GM21515 (cell line): ENCODE data around the gene OR1M1.

Source experiments
- ATAC-seq: cut with Tn5 transposase; IDR thresholded peaks from one replicate; pipeline ENCODE4 v1.9.1; 2021; ENCODE audit not compliant: unreplicated experiment

OR1M1 gene

DNA sequence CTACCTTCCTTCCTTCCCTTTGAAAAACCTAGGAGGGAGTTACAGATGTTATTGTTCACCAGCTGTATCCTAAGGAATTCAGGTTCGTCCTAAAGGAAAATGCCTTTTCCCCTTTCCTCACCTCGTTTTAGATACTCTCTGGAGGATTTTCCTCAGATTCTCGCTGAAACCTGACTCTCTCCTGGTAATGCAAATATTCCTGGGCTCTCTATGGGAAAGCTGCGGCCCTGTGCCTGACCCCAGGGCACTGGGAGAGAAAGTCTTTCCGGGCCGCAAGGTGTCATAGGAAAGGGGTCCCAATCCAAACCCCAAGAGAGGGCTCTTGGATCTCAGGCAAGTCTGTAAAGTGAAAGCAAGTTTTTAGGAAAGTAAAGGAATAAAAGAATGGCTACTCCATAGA is 13.1 kb upstream of the OR1M1 start:
- ATAC-seq: no peak

DNA sequence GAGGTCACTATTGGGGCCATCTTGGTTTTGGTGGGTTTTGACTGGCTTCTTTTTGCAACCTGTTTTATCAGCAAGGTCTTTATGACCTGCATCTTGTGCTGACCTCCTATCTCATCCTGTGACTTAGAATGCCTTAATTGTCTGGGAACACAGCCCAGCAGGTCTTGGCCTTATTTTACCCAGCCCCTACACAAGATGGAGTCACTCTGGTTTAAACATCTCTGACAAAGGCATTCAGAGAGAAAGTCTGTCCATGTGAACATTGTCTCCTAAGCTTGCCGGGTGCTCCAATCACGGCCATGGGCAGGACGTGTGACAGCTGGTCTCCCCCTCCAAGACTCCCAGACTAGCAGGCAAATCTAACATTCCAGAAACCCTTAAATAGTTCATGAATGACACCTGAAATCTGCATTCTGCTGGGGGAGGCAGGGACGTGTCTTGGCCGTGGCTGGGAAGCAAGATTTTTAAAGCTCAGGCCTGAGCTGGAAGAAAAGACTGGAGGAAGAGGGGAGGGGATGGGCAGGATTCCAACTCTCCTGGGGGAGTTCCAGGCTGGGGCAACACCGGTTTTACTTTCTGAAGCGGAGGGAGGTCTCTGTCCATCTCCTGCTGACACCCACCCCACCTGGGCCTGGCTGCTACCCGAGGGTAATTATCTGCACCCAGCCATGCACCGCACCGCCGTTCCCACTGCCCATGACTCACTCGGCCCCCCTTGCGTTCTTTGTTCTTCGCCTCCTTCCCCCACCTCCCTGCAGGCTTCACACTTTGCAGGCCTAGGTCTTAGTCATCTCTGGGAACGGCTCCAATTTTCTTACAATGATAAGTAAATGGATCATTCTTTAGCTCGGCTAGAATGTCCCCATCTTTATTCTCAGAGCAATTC is 11.6 kb upstream of the OR1M1 start:
- ATAC-seq: no peak

DNA sequence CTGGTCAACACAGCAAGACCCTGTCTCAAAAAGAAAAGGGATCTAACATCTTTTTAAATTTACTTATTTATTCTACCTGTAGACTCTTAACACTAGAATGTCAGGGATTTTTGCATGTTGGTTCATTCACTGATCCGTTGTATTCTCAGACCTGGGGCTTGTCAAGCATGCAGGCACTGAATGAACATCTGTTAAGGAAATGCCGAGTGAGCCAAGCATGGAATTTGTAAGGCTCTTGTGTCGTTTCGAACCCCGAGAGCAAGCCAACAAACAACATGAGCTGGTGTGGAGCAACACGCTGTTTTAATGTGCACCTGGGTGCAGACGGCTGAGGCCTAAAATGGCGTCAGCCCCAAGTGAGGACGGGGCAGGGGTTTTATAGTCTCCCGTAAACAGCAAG is 10.0 kb upstream of the OR1M1 start:
- ATAC-seq: no peak

DNA sequence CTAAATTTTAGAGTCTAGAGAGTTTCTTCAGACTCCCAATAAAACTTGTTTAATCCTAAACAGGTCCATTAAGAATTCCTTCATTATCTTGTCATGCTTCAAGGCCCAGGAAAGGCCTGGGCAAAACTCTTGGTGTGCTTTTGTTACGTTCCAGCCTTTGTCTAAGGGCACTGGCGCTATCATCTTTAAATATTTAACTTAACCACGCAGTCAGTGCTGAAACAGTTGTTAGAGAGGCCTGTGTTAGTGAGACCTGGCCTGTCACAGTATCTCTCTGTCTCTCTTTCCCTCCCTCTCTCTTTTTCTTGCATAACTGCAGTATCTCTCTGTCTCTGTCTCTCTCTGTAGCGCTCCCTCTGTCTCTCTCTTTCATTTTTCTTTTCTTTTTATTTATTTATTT is 8.2 kb upstream of the OR1M1 start:
- ATAC-seq: no peak

DNA sequence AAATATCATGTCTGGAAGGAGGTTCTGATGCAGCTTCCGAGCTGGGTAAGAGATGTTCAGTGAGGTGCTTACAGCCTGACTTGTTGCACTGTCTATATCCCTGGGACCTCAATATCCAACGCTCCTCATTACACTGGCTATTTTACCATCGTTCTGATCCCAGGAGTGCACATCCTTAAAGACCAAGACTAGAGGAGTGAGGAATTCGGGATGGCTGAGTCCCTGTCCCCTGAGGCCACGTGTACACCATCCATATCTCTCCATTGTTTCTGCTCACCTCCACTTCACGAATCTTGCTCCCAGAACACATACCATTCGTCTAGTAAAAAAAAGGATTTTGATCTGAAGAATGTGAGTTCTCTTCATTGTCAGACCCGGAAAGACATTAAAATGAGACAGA is 20.5 kb downstream of the OR1M1 start, which contains the start of gene OR7G2:
TSS of gene OR7G2 (minus strand) at position 101 of the 400 bp plus-strand sequence. CDS start 4,232 bp downstream, outside the sequence.
- no peak for ATAC-seq

DNA sequence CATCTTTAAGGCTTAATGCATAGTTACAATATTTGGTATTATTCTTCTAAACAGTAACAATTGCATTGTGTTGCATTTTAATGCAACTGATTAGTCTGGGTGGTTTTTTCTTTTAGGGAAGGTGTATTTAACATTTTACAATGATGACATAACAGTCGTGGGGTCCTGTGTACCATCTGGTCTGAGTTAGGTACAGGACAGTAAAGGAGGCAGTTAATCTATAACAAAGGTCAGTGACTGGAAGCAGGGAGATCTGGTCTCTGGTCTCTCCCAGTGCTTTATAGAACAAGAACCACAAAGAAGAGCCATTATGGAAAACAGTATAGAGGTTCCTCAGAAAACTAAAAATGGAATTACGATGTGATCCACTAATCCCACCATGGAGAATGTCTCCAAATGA is 23.1 kb downstream of the OR1M1 start:
- no peak for ATAC-seq

DNA sequence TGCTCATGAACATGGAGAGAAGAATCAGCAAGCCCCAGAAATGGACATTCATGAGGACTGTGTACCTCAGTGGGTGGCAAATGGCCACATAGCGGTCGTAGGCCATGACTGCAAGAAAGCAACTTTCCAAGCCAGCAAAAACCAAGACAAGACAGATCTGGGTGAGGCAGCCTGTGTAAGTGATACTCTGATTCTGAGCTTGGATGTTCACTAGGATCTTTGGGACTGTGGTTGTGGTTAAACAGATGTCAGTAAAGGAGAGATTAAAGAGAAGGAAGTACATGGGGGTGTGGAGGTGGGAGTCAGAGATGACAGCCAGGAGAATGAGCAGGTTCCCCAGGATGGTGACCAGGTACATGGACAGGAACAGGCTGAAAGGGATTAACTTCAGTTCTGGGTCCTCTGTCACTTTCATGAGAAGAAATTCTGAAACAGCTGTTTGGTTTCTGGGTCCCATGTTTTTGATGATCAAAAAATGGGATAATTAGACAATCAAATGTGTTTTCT is 28.5 kb downstream of the OR1M1 start, which contains the start of gene OR7G1:
TSS of gene OR7G1 (minus strand) at position 457 of the 507 bp plus-strand sequence. CDS start at position 457, 0 bp downstream.
- no peak for ATAC-seq

DNA sequence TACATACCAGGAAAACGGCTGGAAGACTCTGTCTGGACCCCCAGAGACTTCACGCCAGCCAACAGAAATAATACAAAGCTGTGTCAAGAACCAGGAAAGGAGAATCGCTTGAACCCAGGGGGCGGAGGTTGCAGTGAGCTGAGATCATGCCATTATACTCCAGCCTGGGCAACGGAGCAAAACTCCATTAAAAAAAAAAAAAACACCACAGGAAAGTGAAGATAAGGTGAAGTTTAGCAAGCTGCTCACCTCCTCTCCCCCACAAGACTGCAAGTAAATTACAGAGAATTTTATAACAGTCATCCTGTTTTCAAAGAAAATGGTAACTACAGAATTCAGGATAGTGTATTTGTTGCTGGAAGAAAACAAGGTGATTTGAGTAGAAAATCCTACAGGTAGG is 29.7 kb downstream of the OR1M1 start:
- no peak for ATAC-seq

DNA sequence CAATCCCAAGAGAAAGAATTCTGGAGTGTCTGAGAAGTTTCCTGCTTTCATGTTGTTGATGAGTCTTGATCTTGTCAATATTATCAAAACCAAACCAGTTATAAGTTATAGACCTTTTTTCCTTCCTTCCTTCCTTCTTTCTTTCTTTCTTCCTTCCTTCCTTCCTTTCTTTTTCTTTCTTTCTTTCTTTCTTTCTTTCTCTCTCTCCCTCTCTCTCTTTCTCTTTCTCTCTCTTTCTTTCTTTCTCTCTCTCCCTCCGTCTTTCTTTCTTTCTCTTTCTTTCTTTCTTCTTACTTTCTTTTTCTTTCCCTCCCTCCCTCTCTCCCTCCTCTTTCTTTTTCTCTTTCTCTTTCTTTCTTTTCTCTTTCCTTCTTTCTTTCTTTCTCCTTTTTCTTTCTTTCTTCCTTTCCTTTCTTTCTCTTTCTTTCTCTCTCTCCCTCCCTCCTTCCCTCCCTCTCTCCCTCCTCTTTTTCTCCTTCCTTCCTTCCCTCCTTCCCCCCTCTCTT is 40.1 kb downstream of the OR1M1 start, which contains the start of gene OR7G3:
TSS of gene OR7G3 (minus strand) at position 51 of the 506 bp plus-strand sequence. CDS start at position 51, 0 bp downstream.
- no peak for ATAC-seq

DNA sequence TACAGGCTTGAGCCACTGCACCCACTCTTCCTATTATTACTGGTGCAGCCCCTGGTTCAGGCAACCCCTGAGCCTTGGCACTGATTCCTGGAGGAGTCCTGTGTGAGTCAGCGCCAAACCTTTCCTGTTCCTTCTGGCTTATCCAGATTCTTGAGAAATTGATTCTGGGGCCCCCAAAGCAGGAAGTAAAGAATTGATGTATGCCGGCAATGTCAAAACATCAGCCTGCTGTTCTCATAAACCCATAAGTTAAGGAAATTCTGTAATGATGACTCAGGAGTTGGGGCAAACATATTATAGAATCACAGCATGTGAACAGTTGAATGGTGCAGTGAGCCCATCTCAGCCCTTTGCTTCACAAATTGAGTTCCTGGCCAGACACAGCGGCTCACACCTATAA is 41.3 kb downstream of the OR1M1 start:
- no peak for ATAC-seq

DNA sequence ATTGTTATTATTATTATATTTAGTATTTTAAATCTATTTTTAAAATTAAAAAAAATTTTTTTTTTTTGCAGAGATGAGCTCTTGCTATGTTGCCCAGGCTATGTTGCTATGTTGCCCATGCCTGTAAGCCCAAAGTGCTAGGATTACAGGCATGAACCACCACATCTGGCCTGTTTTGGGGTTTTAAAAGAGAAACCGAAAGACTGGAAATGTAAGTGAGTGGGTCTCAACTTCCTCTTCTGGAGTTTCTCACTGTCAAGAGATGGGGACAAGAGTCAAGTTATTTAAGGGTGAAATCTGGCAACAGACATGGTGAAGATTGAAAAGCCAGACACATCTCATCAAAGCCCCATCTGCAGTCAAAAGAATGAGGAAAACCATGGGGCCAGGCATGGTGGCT is 44.1 kb downstream of the OR1M1 start:
- no peak for ATAC-seq

DNA sequence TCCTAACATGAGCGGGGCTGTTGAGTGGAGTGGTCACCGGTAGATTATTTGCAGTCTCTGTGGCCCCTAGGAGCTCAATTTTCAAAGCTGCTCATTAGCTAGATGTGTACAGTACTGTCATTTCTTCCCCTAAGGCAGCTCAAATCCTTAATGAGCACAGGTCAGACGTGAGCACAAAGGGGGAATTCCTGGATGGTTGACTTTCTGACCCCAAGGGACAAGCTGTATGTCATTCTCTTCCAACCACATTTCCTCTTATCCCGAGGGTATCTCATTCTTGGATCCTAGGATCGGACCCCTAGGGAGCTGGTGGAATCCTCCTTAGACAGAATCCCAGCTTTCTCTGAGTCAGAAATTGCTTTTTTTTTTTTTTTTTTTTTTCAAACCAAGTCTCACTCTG is 45.6 kb downstream of the OR1M1 start:
- no peak for ATAC-seq

DNA sequence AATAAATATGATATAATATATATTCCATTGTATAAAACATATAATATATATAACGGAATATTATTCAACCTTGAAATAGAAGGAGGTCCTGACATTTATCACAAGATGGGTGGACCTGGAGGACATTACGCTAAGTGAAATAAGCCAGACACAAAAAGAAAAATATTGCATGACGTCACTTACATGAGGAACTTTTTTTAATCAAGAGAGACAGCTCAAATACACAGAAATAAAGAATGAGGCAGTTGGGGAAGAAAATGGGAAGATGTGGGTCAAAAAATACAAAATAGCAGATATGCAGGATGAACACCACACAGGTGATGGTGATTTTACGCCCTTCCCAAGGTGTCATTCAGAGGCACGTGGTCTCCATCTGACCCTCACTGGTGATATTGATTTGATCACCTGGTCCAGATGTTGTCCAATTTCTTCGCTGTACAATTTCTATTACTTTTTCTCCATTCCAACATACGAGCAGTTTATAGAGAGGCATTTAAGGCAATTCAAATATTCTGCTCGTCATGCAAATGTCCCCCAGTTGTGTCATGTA is 52.8 kb downstream of the OR1M1 start:
- ATAC-seq: no peak

DNA sequence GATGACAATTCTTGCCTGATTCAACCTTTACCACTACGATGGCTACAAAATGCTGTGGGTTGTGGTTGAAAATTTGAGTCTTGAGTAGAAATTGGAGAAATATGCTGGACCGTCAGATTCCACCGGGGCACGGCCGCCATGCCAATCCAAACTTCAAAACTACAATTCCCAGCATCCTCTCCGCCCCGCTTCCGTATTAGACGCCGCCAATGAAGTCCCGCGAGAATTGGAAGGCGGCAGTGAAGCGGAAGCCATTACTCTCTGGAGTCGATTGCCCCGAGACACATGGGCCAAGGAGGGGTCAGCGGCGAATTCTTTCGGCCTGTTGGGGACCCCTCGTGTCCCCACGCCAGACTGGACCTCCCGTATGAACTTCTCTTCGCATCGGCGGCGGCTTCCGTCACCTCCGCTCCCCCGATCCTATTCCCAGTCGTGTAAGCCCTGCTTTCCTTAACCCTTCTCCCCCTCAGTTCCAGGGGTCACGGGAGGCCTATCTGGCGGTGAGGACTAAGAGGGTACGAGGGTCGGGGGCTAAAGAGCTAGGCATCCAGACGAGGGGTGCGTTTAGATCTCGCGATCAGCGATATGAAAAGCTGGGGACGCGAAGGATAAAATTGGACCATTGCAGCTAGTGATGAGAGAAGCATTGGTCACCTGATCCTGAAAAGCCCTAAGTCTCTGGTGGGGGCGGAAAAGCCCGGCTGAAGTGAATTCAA is 53.5 kb downstream of the OR1M1 start, which contains the start of gene ZNF317:
TSS of gene ZNF317 (plus strand) at position 239 of the 716 bp plus-strand sequence. CDS start 15,620 bp downstream, outside the sequence.
- ATAC-seq: peak; percentile 86

DNA sequence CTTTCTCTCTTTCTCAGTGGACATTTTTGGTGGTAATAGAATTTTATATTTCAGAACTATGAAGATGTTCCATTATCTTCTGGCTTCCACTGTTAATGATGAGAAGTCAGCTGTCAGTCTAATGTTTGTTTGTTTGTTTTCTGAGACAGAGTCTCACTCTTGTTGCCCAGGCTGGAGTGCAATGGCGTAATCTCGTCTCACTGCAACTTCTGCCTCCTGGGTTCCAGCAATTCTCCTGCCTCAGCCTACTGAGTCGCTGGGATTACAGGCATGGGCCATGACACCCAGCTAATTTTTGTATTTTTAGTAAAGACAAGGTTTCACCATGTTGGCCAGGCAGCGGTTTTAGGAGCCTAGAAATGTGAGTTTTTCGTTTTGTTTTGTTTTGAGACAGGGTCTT is 58.1 kb downstream of the OR1M1 start:
- ATAC-seq: no peak
